Neural cell (in vitro differentiated cells): ENCODE data around the gene DNAJA1. TPM values are rescaled to one million over a fixed set of nuclear protein-coding genes. Genes with fewer than 3 reads are reported as not detected.

Source experiments
- H2AFZ ChIP-seq: fragments of 200-600, 300-800 bp; sonication (generic), shearing (Covaris generic); 2 replicates; pipeline ENCODE4 v1.6.0; 2014; ENCODE audit warnings: low read depth, mild to moderate bottlenecking, antibody characterized with exemption, low read length, moderate library complexity
- H3F3A ChIP-seq: fragments of 200-600 bp; shearing (Covaris generic); 2 replicates; pipeline ENCODE4 v1.6.1; 2016; ENCODE audit warnings: mild to moderate bottlenecking, moderate library complexity, mixed read lengths, antibody characterized with exemption, low read length; ENCODE audit not compliant: insufficient read depth, poor library complexity, severe bottlenecking
- H3K27ac ChIP-seq: fragments of 200-600, 300-800 bp; sonication (generic), shearing (Covaris generic); 2 replicates; pipeline ENCODE4 v1.5.1; 2014; ENCODE audit warnings: mild to moderate bottlenecking, low read length, moderate library complexity
- H3K27me3 ChIP-seq: fragments of 300-800, 200-600 bp; sonication (generic), shearing (Covaris generic); 2 replicates; pipeline ENCODE4 v1.6.0; 2014; ENCODE audit warnings: mild to moderate bottlenecking, low read depth, low read length, moderate library complexity; ENCODE audit not compliant: insufficient read depth
- H3K36me3 ChIP-seq: fragments of 300-800, 200-600 bp; sonication (generic), shearing (Covaris generic); 2 replicates; pipeline ENCODE4 v1.5.1; 2014; ENCODE audit warnings: mild to moderate bottlenecking, antibody characterized with exemption, low read length, moderate library complexity; ENCODE audit not compliant: insufficient read depth
- H3K4me2 ChIP-seq: fragments of 300-800, 200-600 bp; sonication (generic), shearing (Covaris generic); 2 replicates; pipeline ENCODE4 v1.6.0; 2014; ENCODE audit warnings: mild to moderate bottlenecking, low read length
- H3K4me3 ChIP-seq: fragments of 300-800, 200-600 bp; sonication (generic), shearing (Covaris generic); 2 replicates; pipeline ENCODE4 v1.5.1; 2014; ENCODE audit warnings: mild to moderate bottlenecking, low read length, moderate library complexity
- H3K79me2 ChIP-seq: fragments of 200-600 bp; shearing (Covaris generic); replicated peaks from 2 replicates; pipeline ENCODE4 v1.6.0; 2014; ENCODE audit warnings: mild to moderate bottlenecking, low read length, moderate library complexity; ENCODE audit not compliant: insufficient read depth
- H3K9ac ChIP-seq: fragments of 300-800, 200-600 bp; sonication (generic), shearing (Covaris generic); 2 replicates; pipeline ENCODE4 v1.6.1; 2016; ENCODE audit warnings: mild to moderate bottlenecking, low read length, mixed read lengths
- H3K9me2 ChIP-seq: fragments of 200-600 bp; shearing (Covaris generic); 2 replicates; pipeline ENCODE4 v1.6.1; 2016; ENCODE audit warnings: mild to moderate bottlenecking, low read length, mixed read lengths; ENCODE audit not compliant: insufficient read depth
- H3K9me3 ChIP-seq: fragments of 200-600, 300-800 bp; sonication (generic), shearing (Covaris generic); 2 replicates; pipeline ENCODE4 v1.6.1; 2016; ENCODE audit warnings: mild to moderate bottlenecking, mixed run types, low read length, moderate library complexity, mixed read lengths
- H4K20me1 ChIP-seq: fragments of 200-600 bp; shearing (Covaris generic); 2 replicates; pipeline ENCODE4 v1.6.1; 2016; ENCODE audit warnings: mild to moderate bottlenecking, mixed run types; ENCODE audit not compliant: insufficient read depth
- EP300 ChIP-seq: fragments of 450-650 bp; conservative IDR thresholded peaks from 2 replicates; pipeline ENCODE4 v1.6.1; 2014; ENCODE audit warnings: antibody characterized with exemption, mild to moderate bottlenecking, moderate library complexity; ENCODE audit not compliant: poor library complexity, severe bottlenecking
- EZH2 ChIP-seq: fragments of 200-600, 300-800 bp; shearing (Covaris generic), sonication (generic); IDR thresholded peaks from 2 replicates; pipeline ENCODE4 v1.6.1; 2014; ENCODE audit warnings: antibody characterized with exemption, low read length, borderline replicate concordance, mild to moderate bottlenecking; ENCODE audit not compliant: insufficient read depth, poor library complexity, severe bottlenecking
- MXI1 ChIP-seq: fragments of 450-650 bp; conservative IDR thresholded peaks from 2 replicates; pipeline ENCODE4 v1.6.1; 2014; ENCODE audit warnings: antibody characterized with exemption, mild to moderate bottlenecking; ENCODE audit not compliant: poor library complexity, severe bottlenecking
- POLR2AphosphoS5 ChIP-seq: IDR thresholded peaks from 2 replicates; pipeline ENCODE4 v1.6.1; 2012
- RAD21 ChIP-seq: fragments of 450-650 bp; conservative IDR thresholded peaks from 2 replicates; pipeline ENCODE4 v1.6.1; 2014; ENCODE audit warnings: antibody characterized with exemption, mild to moderate bottlenecking, moderate library complexity
- SMC3 ChIP-seq: fragments of 450-650 bp; conservative IDR thresholded peaks from 2 replicates; pipeline ENCODE4 v1.6.1; 2014; ENCODE audit warnings: antibody characterized with exemption, mild to moderate bottlenecking, moderate library complexity; ENCODE audit not compliant: poor library complexity
- TAF1 ChIP-seq: IDR thresholded peaks from 2 replicates; pipeline ENCODE4 v1.6.1; 2012; ENCODE audit warnings: low read depth
- polyA plus RNA-seq: library from polyadenylated mRNA; depleted of rRNA; stranded (reverse); fragments of >200 nt; gene quantifications from 2 replicates; pipeline ENCODE4 v1.2.3, GENCODE V29; 2014
- TF ChIP-seq, protein P1 (sequence below): fragments of 450-650 bp; IDR thresholded peaks from 2 replicates; pipeline ENCODE4 v1.5.1; 2014; ENCODE audit warnings: antibody characterized with exemption, mild to moderate bottlenecking, moderate library complexity; ENCODE audit not compliant: poor library complexity, severe bottlenecking
- TF ChIP-seq, protein P2 (sequence below): IDR thresholded peaks from 2 replicates; pipeline ENCODE4 v1.6.1; 2012; ENCODE audit warnings: borderline replicate concordance

DNAJA1 gene
- polyA plus RNA-seq, 1 donor from 2014 or later = 547 TPM

DNA sequence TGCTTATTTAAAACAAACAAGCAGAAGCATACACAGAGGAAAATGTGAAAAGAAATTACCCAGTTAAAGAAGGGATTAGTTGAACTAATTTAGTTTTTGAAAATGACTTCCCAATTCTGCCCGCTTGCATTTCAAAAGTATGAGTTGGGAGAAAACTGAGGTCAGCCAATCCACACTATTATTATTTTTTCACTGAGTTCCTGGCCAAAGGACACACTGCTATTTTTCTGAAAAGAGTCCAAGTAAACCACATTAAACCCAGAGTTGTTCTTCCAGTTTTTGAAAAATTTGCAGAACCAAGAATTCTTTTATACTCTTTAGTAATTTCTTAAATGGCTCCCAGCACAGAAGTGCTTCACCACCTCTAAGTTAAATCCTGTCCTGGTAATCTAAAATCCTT lies 43.9 kb downstream of the DNAJA1 start:
- no peak overlapping the region for H2AFZ ChIP-seq
- no peaks in the 10 kb centered on the region for H4K20me1 ChIP-seq
- no peaks in the 10 kb centered on the region for H3K9me2 ChIP-seq
- H3K27ac ChIP-seq = no peak overlapping the region
- peaks cover 7% of the 10 kb centered on the region for H3K79me2 ChIP-seq
- no peak overlapping the region for H3K4me3 ChIP-seq
- no peaks in the 10 kb centered on the region for H3K9me3 ChIP-seq
- H3K4me2 ChIP-seq = no peak overlapping the region
- no peaks in the 10 kb centered on the region for H3K27me3 ChIP-seq
- H3K36me3 ChIP-seq = no peaks in the 10 kb centered on the region
- H3F3A ChIP-seq = no peaks in the 10 kb centered on the region
- no peak overlapping the region for H3K9ac ChIP-seq
- no peak for TF ChIP-seq EP300
- no peak for TF ChIP-seq RAD21
- TF ChIP-seq, protein P1, sequence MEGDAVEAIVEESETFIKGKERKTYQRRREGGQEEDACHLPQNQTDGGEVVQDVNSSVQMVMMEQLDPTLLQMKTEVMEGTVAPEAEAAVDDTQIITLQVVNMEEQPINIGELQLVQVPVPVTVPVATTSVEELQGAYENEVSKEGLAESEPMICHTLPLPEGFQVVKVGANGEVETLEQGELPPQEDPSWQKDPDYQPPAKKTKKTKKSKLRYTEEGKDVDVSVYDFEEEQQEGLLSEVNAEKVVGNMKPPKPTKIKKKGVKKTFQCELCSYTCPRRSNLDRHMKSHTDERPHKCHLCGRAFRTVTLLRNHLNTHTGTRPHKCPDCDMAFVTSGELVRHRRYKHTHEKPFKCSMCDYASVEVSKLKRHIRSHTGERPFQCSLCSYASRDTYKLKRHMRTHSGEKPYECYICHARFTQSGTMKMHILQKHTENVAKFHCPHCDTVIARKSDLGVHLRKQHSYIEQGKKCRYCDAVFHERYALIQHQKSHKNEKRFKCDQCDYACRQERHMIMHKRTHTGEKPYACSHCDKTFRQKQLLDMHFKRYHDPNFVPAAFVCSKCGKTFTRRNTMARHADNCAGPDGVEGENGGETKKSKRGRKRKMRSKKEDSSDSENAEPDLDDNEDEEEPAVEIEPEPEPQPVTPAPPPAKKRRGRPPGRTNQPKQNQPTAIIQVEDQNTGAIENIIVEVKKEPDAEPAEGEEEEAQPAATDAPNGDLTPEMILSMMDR = no peak
- TF ChIP-seq MXI1 = no peak
- no peak for TF ChIP-seq SMC3
- TF ChIP-seq POLR2AphosphoS5 = no peak
- TF ChIP-seq EZH2 = no peak
- TF ChIP-seq TAF1 = no peak
- TF ChIP-seq, protein P2, sequence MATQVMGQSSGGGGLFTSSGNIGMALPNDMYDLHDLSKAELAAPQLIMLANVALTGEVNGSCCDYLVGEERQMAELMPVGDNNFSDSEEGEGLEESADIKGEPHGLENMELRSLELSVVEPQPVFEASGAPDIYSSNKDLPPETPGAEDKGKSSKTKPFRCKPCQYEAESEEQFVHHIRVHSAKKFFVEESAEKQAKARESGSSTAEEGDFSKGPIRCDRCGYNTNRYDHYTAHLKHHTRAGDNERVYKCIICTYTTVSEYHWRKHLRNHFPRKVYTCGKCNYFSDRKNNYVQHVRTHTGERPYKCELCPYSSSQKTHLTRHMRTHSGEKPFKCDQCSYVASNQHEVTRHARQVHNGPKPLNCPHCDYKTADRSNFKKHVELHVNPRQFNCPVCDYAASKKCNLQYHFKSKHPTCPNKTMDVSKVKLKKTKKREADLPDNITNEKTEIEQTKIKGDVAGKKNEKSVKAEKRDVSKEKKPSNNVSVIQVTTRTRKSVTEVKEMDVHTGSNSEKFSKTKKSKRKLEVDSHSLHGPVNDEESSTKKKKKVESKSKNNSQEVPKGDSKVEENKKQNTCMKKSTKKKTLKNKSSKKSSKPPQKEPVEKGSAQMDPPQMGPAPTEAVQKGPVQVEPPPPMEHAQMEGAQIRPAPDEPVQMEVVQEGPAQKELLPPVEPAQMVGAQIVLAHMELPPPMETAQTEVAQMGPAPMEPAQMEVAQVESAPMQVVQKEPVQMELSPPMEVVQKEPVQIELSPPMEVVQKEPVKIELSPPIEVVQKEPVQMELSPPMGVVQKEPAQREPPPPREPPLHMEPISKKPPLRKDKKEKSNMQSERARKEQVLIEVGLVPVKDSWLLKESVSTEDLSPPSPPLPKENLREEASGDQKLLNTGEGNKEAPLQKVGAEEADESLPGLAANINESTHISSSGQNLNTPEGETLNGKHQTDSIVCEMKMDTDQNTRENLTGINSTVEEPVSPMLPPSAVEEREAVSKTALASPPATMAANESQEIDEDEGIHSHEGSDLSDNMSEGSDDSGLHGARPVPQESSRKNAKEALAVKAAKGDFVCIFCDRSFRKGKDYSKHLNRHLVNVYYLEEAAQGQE = no peak

DNA sequence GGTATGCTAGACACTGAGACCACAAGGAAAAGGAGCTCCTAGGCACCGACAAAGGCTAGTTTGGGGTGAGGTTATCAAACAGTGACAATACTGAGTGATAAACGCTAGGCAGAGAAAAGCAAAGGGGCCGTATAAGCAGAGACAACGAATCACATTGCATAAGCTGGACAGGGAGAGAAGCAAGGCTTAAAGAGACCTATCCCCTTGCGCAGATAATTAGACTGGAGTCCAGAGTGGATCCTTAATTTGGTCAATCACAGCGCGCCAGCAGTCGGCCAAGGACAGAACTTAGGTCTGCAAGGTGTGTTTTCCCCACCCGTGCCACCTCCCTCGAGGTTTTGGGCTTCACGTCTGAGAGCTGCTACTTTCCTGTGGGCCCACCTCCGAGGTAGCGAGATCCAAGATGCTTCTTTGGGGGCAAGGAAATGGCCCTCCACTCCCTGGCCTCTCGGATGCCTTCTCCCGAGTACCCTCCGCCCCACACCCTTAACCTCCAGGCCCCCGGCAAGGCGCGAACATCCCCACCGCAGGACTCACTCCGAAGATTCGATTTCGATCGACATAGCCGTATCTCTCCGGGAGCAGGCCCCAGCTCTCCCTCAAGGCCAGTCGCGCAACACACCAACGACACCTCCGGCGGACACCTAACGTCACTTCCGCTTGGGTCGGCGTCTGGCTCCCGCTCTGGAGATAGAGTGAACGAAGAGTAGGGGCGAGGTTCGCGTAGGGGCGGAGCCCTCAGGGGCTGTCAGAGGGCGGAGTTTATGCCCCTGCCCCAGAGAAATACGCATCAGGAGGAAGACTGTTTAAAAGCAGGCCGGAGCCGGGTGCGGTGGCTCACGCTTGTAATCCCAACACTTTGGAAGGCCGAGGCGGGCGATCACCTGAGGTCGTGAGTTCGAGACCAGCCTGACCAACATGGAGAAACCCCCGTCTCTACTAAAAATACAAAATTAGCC lies 51.3 kb downstream of the DNAJA1 start, which contains the start of gene SMU1:
Gene SMU1 (minus strand): TSS at position 629 of the 959 bp plus-strand sequence. CDS start 66 bp downstream, at position 563.
- peak within 1 kb of the TSS; percentile 78 for H3K4me3 ChIP-seq
- peaks cover 28% of the 10 kb centered on the region for H3K79me2 ChIP-seq
- no peaks in the 10 kb centered on the region for H3K9me2 ChIP-seq
- no peaks in the 10 kb centered on the region for H4K20me1 ChIP-seq
- H3K36me3 ChIP-seq = no peaks in the 10 kb centered on the region
- no peaks in the 10 kb centered on the region for H3K27me3 ChIP-seq
- no peak for TF ChIP-seq RAD21
- TF ChIP-seq, protein P2 = peak; percentile 78
- TF ChIP-seq POLR2AphosphoS5 = peak; percentile 96
- no peak for TF ChIP-seq EZH2
- TF ChIP-seq TAF1 = peak; percentile 60
- TF ChIP-seq EP300 = peak; percentile 74
- peak; percentile 82 for TF ChIP-seq MXI1
- H3K9me3 ChIP-seq = no peaks in the 10 kb centered on the region
- H3F3A ChIP-seq = no peaks in the 10 kb centered on the region
- H3K4me2 ChIP-seq = peak within 1 kb of the TSS; percentile 92
- H2AFZ ChIP-seq = peak within 1 kb of the TSS; percentile 91
- peak within 1 kb of the TSS; percentile 88 for H3K27ac ChIP-seq
- H3K9ac ChIP-seq = peak within 1 kb of the TSS; percentile 94
